ENCODE results near the gene GALNT12. TPM values are rescaled to one million over a fixed set of nuclear protein-coding genes. Genes with fewer than 3 reads are reported as not detected.
A peak's percentile ranks its signal among the peaks of the same experiment; 100 is the strongest.

Gene GALNT12
- total and polyA plus RNA-seq, 2 experiments from 2014 or later: 4.2 to 19.7 TPM

- Histone ChIP-seq H3K27me3 (no peaks in the 10 kb centered on the region), H3K36me3 (no peaks in the 10 kb centered on the region), H3K27ac (no peak overlapping the region), H3K4me1 (ENCODE audit: low read depth) (peaks cover 4% of the 10 kb centered on the region), H3K9me3 (ENCODE audit: low read depth) (no peaks in the 10 kb centered on the region), H3K4me3 (no peak overlapping the region)
- TF ChIP-seq, protein P1, sequence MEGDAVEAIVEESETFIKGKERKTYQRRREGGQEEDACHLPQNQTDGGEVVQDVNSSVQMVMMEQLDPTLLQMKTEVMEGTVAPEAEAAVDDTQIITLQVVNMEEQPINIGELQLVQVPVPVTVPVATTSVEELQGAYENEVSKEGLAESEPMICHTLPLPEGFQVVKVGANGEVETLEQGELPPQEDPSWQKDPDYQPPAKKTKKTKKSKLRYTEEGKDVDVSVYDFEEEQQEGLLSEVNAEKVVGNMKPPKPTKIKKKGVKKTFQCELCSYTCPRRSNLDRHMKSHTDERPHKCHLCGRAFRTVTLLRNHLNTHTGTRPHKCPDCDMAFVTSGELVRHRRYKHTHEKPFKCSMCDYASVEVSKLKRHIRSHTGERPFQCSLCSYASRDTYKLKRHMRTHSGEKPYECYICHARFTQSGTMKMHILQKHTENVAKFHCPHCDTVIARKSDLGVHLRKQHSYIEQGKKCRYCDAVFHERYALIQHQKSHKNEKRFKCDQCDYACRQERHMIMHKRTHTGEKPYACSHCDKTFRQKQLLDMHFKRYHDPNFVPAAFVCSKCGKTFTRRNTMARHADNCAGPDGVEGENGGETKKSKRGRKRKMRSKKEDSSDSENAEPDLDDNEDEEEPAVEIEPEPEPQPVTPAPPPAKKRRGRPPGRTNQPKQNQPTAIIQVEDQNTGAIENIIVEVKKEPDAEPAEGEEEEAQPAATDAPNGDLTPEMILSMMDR (IDR thresholded peaks at IDR 0.05; ENCODE audit: low read depth, low read length): no peak
- DNase-seq (ENCODE audit: low read depth in 1 of 2, low spot score in 1 of 2): no peak
Measured at GRCh38 chr9:98801561-98801960, 5.9 kb upstream of the GALNT12 start.

GRCh38 chr9:98801969-98802371, 5.5 kb upstream of the GALNT12 start:
- Histone ChIP-seq H3K36me3 (no peaks in the 10 kb centered on the region), H3K4me1 (ENCODE audit: low read depth) (peaks cover 4% of the 10 kb centered on the region), H3K27me3 (no peaks in the 10 kb centered on the region), H3K9me3 (ENCODE audit: low read depth) (no peaks in the 10 kb centered on the region), H3K27ac (no peak overlapping the region), H3K4me3 (no peak overlapping the region)
- no peak for DNase-seq (ENCODE audit: low read depth in 1 of 2, low spot score in 1 of 2)
- TF ChIP-seq, protein P1 (IDR thresholded peaks at IDR 0.05; ENCODE audit: low read depth, low read length): no peak

DNA sequence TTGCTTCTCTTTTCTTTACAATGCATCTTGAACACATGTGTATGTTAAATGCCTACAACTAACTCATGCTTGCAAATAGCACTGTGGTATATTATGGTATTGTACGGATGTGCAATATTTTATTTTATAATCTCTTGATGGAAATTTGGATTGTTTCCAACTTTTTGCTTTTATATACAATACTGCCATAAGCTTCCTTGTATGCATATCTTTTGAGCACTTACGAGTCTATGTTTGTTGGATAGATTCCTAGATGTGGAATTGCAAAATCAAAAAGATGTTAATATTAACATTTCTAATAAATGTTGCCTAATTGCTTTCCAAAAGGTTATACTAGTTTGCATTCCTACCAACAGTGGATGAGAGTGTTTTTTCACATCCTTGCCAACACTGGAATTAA, 3.4 kb upstream of the GALNT12 start:
- Histone ChIP-seq H3K4me1 (ENCODE audit: low read depth) (peaks cover 4% of the 10 kb centered on the region), H3K4me3 (no peak overlapping the region), H3K27me3 (peaks cover 8% of the 10 kb centered on the region), H3K9me3 (ENCODE audit: low read depth) (no peaks in the 10 kb centered on the region), H3K27ac (no peak overlapping the region), H3K36me3 (no peaks in the 10 kb centered on the region)
- TF ChIP-seq, protein P1 (IDR thresholded peaks at IDR 0.05; ENCODE audit: low read depth, low read length): no peak
- DNase-seq (ENCODE audit: low read depth in 1 of 2, low spot score in 1 of 2): peak in 1 of 2 donors; percentile 56

- peaks cover 10% of the 10 kb centered on the region for H3K4me1 ChIP-seq (ENCODE audit: low read depth)
- no peaks in the 10 kb centered on the region for H3K36me3 ChIP-seq
- peaks cover 8% of the 10 kb centered on the region for H3K27me3 ChIP-seq
- TF ChIP-seq, protein P1 (IDR thresholded peaks at IDR 0.05; ENCODE audit: low read depth, low read length): no peak
- peak in 1 of 2 donors; percentile 91 for DNase-seq (ENCODE audit: low read depth in 1 of 2, low spot score in 1 of 2)
- no peak overlapping the region for H3K27ac ChIP-seq
- H3K9me3 ChIP-seq (ENCODE audit: low read depth): no peaks in the 10 kb centered on the region
- H3K4me3 ChIP-seq: no peak overlapping the region
Measured at GRCh38 chr9:98805506-98806272, 1.8 kb upstream of the GALNT12 start.

- TF ChIP-seq, protein P1 (IDR thresholded peaks at IDR 0.05; ENCODE audit: low read depth, low read length): no peak
- peaks cover 8% of the 10 kb centered on the region for H3K27me3 ChIP-seq
- no peak for DNase-seq (ENCODE audit: low read depth in 1 of 2, low spot score in 1 of 2)
- no peaks in the 10 kb centered on the region for H3K36me3 ChIP-seq
- no peak overlapping the region for H3K27ac ChIP-seq
- peaks cover 10% of the 10 kb centered on the region for H3K4me1 ChIP-seq (ENCODE audit: low read depth)
- H3K9me3 ChIP-seq (ENCODE audit: low read depth): no peaks in the 10 kb centered on the region
- no peak overlapping the region for H3K4me3 ChIP-seq
Measured at GRCh38 chr9:98806394-98807035, 955 bp upstream of the GALNT12 start.

All from cardiac muscle cell (in vitro differentiated cells and primary cell).